NCI-H82 treated with DMSO at 0.1 percent for 48 hours (cell line): Measurements from ENCODE around the gene HSPA1A.
"Not testable (repeated sequence)": the region's sequence is repeated elsewhere in the genome, so short reads cannot be mapped to it uniquely, and the experiment has no call there.

Experiments
- DNase-seq: peaks from one replicate; lab custom pipeline; 2025; ENCODE audit not compliant: unreplicated experiment; lab: John Stamatoyannopoulos, UW

The HSPA1A gene

GRCh38 chr6:31834367-31835250 is 19.3 kb downstream of the HSPA1A start:
- DNase-seq = peak; percentile 70

GRCh38 chr6:31836047-31836473 is 20.7 kb downstream of the HSPA1A start:
- DNase-seq = no peak

GRCh38 chr6:31836474-31837368 is 21.4 kb downstream of the HSPA1A start:
- no peak for DNase-seq

GRCh38 chr6:31837369-31838113 is 22.2 kb downstream of the HSPA1A start:
- DNase-seq = no peak

- not testable (repeated sequence) for DNase-seq
Measured at GRCh38 chr6:31838114-31838553, 22.8 kb downstream of the HSPA1A start.

- DNase-seq = no peak
Measured at GRCh38 chr6:31838968-31839367, 23.6 kb downstream of the HSPA1A start.

GRCh38 chr6:31839779-31840126 is 24.4 kb downstream of the HSPA1A start:
- not testable (repeated sequence) for DNase-seq

- no peak for DNase-seq
Measured at GRCh38 chr6:31842053-31842452, 26.7 kb downstream of the HSPA1A start.

GRCh38 chr6:31844507-31844906 is 29.2 kb downstream of the HSPA1A start:
- no peak for DNase-seq

- DNase-seq = no peak
Measured at GRCh38 chr6:31847276-31847978, 32.1 kb downstream of the HSPA1A start.

- no peak for DNase-seq
Measured at GRCh38 chr6:31850765-31851484, 35.6 kb downstream of the HSPA1A start.

GRCh38 chr6:31851485-31851832 is 36.1 kb downstream of the HSPA1A start:
- DNase-seq = no peak

GRCh38 chr6:31851980-31852718 is 36.8 kb downstream of the HSPA1A start:
- not testable (repeated sequence) for DNase-seq

- not testable (repeated sequence) for DNase-seq
Measured at GRCh38 chr6:31857774-31858173, 42.4 kb downstream of the HSPA1A start.

- DNase-seq = no peak
Measured at GRCh38 chr6:31858707-31859106, 43.4 kb downstream of the HSPA1A start.

GRCh38 chr6:31859923-31860322 is 44.6 kb downstream of the HSPA1A start:
- no peak for DNase-seq

GRCh38 chr6:31860349-31860748 is 45.0 kb downstream of the HSPA1A start:
- DNase-seq = no peak

GRCh38 chr6:31861150-31861549 is 45.8 kb downstream of the HSPA1A start:
- DNase-seq = no peak

GRCh38 chr6:31861919-31862343 is 46.6 kb downstream of the HSPA1A start:
- DNase-seq = no peak
